ENCODE results near the gene FAM32A.

DNA sequence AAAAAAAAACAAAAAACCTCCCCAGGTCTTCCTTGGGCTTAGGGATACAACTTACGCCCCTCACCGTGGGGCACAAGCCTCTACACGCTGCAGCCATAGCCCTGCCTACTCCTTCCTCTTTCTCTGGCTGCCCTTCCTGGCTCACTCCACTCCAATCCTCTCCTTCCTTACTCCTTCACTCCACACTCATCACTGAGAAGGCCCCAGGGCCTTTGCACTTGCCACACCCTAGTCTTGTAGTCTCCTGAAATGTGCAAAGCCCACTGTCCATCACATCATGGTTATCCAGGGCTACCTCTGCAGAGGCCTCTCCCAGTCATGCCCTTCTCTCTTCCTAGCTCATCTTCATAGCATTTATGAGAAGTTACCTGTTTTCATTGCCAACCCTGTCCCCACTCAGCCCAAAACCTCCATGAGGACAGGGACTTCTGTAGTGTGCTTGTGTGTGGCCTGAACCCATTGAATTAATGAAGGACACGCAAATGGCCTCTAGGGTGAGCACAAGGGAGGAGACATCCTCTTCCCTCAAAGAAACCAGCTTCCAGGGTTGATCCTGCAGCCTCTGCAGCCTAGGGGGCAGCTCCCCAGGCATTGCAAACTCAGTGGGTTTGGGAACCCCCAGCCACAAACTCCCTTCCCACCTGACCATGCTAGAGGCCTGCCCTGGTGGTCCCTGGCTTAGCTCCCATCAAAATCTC, 49.6 kb upstream of the FAM32A start:
- TF ChIP-seq CTCF (IDR thresholded peaks at IDR 0.05; ENCODE audit: low read depth, low read length) (no peak), EZH2phosphoT487 (IDR thresholded peaks at IDR 0.05; ENCODE audit: low read depth) (no peak)
